ENCODE results near the gene ARHGAP25. TPM values are rescaled to one million over a fixed set of nuclear protein-coding genes. Genes with fewer than 3 reads are reported as not detected.

The ARHGAP25 gene
- total RNA-seq, 4 donors from 2014 or later: 3.1 to 11.4 (median 6.6) TPM

- Histone ChIP-seq H3K9me3 (no peaks in the 10 kb centered on the region), H3K4me3 (no peak overlapping the region), H3K4me1 (no peaks in the 10 kb centered on the region), H3K27me3 (no peaks in the 10 kb centered on the region), H3K36me3 (no peaks in the 10 kb centered on the region), H3K27ac (peak overlapping the region in 1 of 2 donors; percentile 28)
- TF ChIP-seq POLR2A (IDR thresholded peaks at IDR 0.05) (no peak), CTCF (IDR thresholded peaks at IDR 0.05) (no peak)
- intact Hi-C loops (cut with DNase I; ENCODE audit: low total_unique reads): no loop called here
- no peak for DNase-seq
Measured at GRCh38 chr2:68756178-68756577, 21.6 kb downstream of the ARHGAP25 start.

- no peak overlapping the region for H3K4me3 ChIP-seq
- intact Hi-C loops (cut with DNase I; ENCODE audit: low total_unique reads): no loop called here
- H3K9me3 ChIP-seq: no peaks in the 10 kb centered on the region
- no peaks in the 10 kb centered on the region for H3K4me1 ChIP-seq
- no peak for DNase-seq
- TF ChIP-seq POLR2A (IDR thresholded peaks at IDR 0.05) (no peak), CTCF (IDR thresholded peaks at IDR 0.05) (no peak)
- no peaks in the 10 kb centered on the region for H3K27me3 ChIP-seq
- no peaks in the 10 kb centered on the region for H3K36me3 ChIP-seq
- H3K27ac ChIP-seq: no peak overlapping the region
Measured at GRCh38 chr2:68757081-68757480, 22.5 kb downstream of the ARHGAP25 start.

- intact Hi-C loops (cut with DNase I; ENCODE audit: low total_unique reads): no loop called here
- no peak for TF ChIP-seq CTCF (IDR thresholded peaks at IDR 0.05)
- no peak for TF ChIP-seq POLR2A (IDR thresholded peaks at IDR 0.05)
Measured at GRCh38 chr2:68762100-68762499, 27.5 kb downstream of the ARHGAP25 start.

GRCh38 chr2:68762665-68763064, 28.1 kb downstream of the ARHGAP25 start:
- Histone ChIP-seq H3K9me3 (no peaks in the 10 kb centered on the region), H3K4me3 (no peak overlapping the region), H3K27ac (peak overlapping the region; percentile 28 to 33), H3K36me3 (no peaks in the 10 kb centered on the region), H3K4me1 (peaks cover 4 to 12% of the 10 kb centered on the region in 2 donors), H3K27me3 (no peaks in the 10 kb centered on the region)
- intact Hi-C loops (cut with DNase I; ENCODE audit: low total_unique reads): no loop called here
- DNase-seq: peak in 1 of 2 donors; percentile 23
- TF ChIP-seq CTCF (IDR thresholded peaks at IDR 0.05): no peak
- TF ChIP-seq POLR2A (IDR thresholded peaks at IDR 0.05): no peak

More at GRCh38 chr2:68762100-68762499, 27.5 kb downstream of the ARHGAP25 start:
- no peak overlapping the region for H3K4me3 ChIP-seq
- no peaks in the 10 kb centered on the region for H3K36me3 ChIP-seq
- H3K4me1 ChIP-seq: peaks cover 4 to 12% of the 10 kb centered on the region in 2 donors
- peak overlapping the region; percentile 28 to 33 for H3K27ac ChIP-seq
- no peaks in the 10 kb centered on the region for H3K9me3 ChIP-seq
- DNase-seq: no peak
- no peaks in the 10 kb centered on the region for H3K27me3 ChIP-seq

GRCh38 chr2:68764041-68764805, 29.6 kb downstream of the ARHGAP25 start:
- peak overlapping the region; percentile 16 to 68 for H3K27ac ChIP-seq
- intact Hi-C loops (cut with DNase I; ENCODE audit: low total_unique reads): no loop called here
- TF ChIP-seq POLR2A (IDR thresholded peaks at IDR 0.05) (no peak), CTCF (IDR thresholded peaks at IDR 0.05) (no peak)

More at GRCh38 chr2:68764041-68764805, 29.6 kb downstream of the ARHGAP25 start:
- Histone ChIP-seq H3K27me3 (no peaks in the 10 kb centered on the region), H3K36me3 (no peaks in the 10 kb centered on the region), H3K9me3 (no peaks in the 10 kb centered on the region), H3K4me1 (peaks cover 4 to 12% of the 10 kb centered on the region in 2 donors), H3K4me3 (no peak overlapping the region)
- no peak for DNase-seq
